H1 (cell line): ENCODE measurements around the gene KIZ. TPM values are rescaled to one million over a fixed set of nuclear protein-coding genes. Genes with fewer than 3 reads are reported as not detected.

ENCODE experiments used
- ASH2L ChIP-seq: fragments of 200-600, 300-600 bp; sonication (generic); IDR thresholded peaks from one replicate; pipeline ENCODE4 v1.7.1; 2017; ENCODE audit warnings: low read length
- BACH1 ChIP-seq: IDR thresholded peaks from 2 replicates; pipeline ENCODE4 v1.6.1; 2012; ENCODE audit warnings: low read length, improper control_type of control experiment
- CBX5 ChIP-seq: fragments of 300-800, 300-1000 bp; sonication (generic); IDR thresholded peaks from 2 replicates; pipeline ENCODE4 v1.7.1; 2016; ENCODE audit warnings: antibody characterized with exemption, low read length, low read depth
- CEBPB ChIP-seq: IDR thresholded peaks from 2 replicates; pipeline ENCODE4 v1.6.1; 2012; ENCODE audit warnings: low read depth, low read length
- CHD1 ChIP-seq: IDR thresholded peaks from 2 replicates; pipeline ENCODE4 v1.6.1; 2012; ENCODE audit warnings: low read depth, low read length, improper control_type of control experiment
- CREB1 ChIP-seq: IDR thresholded peaks from 2 replicates; pipeline ENCODE4 v1.6.1; 2012; ENCODE audit warnings: inconsistent platforms
- CTBP2 ChIP-seq: IDR thresholded peaks from 2 replicates; pipeline ENCODE4 v1.7.0; 2011; ENCODE audit warnings: borderline replicate concordance, mild to moderate bottlenecking, moderate library complexity, mixed read lengths, low read length; ENCODE audit not compliant: insufficient read depth, insufficient read length
- EGR1 ChIP-seq: IDR thresholded peaks from 2 replicates; pipeline ENCODE4 v1.6.1; 2011; ENCODE audit warnings: low read depth, low read length, borderline replicate concordance
- EZH2 ChIP-seq: fragments of 200-600 bp; sonication (generic); IDR thresholded peaks from 2 replicates; pipeline ENCODE4 v1.7.1; 2012; ENCODE audit warnings: low read depth, mild to moderate bottlenecking, moderate library complexity, low read length, inconsistent platforms; ENCODE audit not compliant: severe bottlenecking
- FOSL1 ChIP-seq: IDR thresholded peaks from 2 replicates; pipeline ENCODE4 v1.6.1; 2011; ENCODE audit warnings: mild to moderate bottlenecking, low read depth, low read length, moderate library complexity; ENCODE audit not compliant: insufficient read depth
- PHF8 ChIP-seq: fragments of 200-600 bp; sonication (generic); conservative IDR thresholded peaks from 2 replicates; pipeline ENCODE4 v1.7.1; 2012; ENCODE audit warnings: low read depth, mild to moderate bottlenecking, inconsistent platforms, low read length, moderate library complexity
- POLR2AphosphoS5 ChIP-seq: IDR thresholded peaks from 2 replicates; pipeline ENCODE4 v1.6.1; 2011; ENCODE audit warnings: low read depth, low read length
- POU5F1 ChIP-seq: IDR thresholded peaks from 2 replicates; pipeline ENCODE4 v1.6.1; 2011; ENCODE audit warnings: low read depth, mild to moderate bottlenecking, low read length, moderate library complexity
- RFX5 ChIP-seq: IDR thresholded peaks from 2 replicates; pipeline ENCODE4 v1.6.1; 2011; ENCODE audit warnings: low read depth, low read length, improper control_type of control experiment, borderline replicate concordance
- RXRA ChIP-seq: IDR thresholded peaks from 2 replicates; pipeline ENCODE4 v1.6.1; 2011; ENCODE audit warnings: low read depth, mild to moderate bottlenecking, low read length, moderate library complexity; ENCODE audit not compliant: insufficient read depth
- SIN3A ChIP-seq, 2 experiments: IDR thresholded peaks in 1 of 2; conservative IDR thresholded peaks in 1 of 2; 2 replicates each; pipeline ENCODE4 v1.6.1; 2011 to 2012; ENCODE audit warnings: low read length in 2 of 2, improper control_type of control experiment in 1 of 2, low read depth in 1 of 2, mild to moderate bottlenecking in 1 of 2
- SP1 ChIP-seq: IDR thresholded peaks from 2 replicates; pipeline ENCODE4 v1.6.1; 2011; ENCODE audit warnings: low read depth, low read length
- SP4 ChIP-seq: IDR thresholded peaks from 2 replicates; pipeline ENCODE4 v1.6.1; 2012; ENCODE audit warnings: low read length, inconsistent platforms
- SRF ChIP-seq: IDR thresholded peaks from 2 replicates; pipeline ENCODE4 v1.6.1; 2011; ENCODE audit warnings: mild to moderate bottlenecking, low read depth, low read length, moderate library complexity
- TAF7 ChIP-seq: optimal IDR thresholded peaks from 2 replicates; pipeline ENCODE3; 2011; ENCODE audit warnings: low read depth, mild to moderate bottlenecking, inconsistent platforms, low read length, moderate library complexity, borderline replicate concordance
- TCF12 ChIP-seq: IDR thresholded peaks from 2 replicates; pipeline ENCODE4 v1.6.1; 2011; ENCODE audit warnings: low read depth, mild to moderate bottlenecking, low read length
- polyA plus RNA-seq, 7 experiments: library from polyadenylated mRNA; depleted of rRNA in 3 of 7; stranded (reverse) in 5 of 7; unstranded in 2 of 7; fragments of >200 nt in 5 of 7; fragments of 200-250 nt in 2 of 7; gene quantifications; 1 replicate in 5 of 7; 2 replicates in 1 of 7; 4 replicates in 1 of 7; pipeline versions ENCODE4 v1.2.1 to v1.2.3, GENCODE V29; 2011 to 2013; ENCODE audit warnings: missing spikeins in 2 of 7, mixed read lengths in 2 of 7
- total RNA-seq: library from RNA; stranded (reverse); fragmentation: NEBNext Ultra II Directional; extraction: Animal tissue kit (Norgen Biotek cat#: 25700); gene quantifications from 2 replicates; pipeline ENCODE4 v1.2.1, GENCODE V29; 2021
- TF ChIP-seq, protein P1 (sequence below): IDR thresholded peaks from 2 replicates; pipeline ENCODE4 v1.6.1; 2011; ENCODE audit warnings: low read length, improper control_type of control experiment
- TF ChIP-seq, protein P2 (sequence below): IDR thresholded peaks from 2 replicates; pipeline ENCODE4 v1.6.1; 2011; ENCODE audit warnings: low read depth, mild to moderate bottlenecking, low read length; ENCODE audit not compliant: insufficient read depth

KIZ gene
- total and polyA plus RNA-seq, 2 of the 8 experiments (the other 6 are each of a cell fraction or from before 2014, with no cell fraction given), result 13.0 to 51.7 TPM

DNA sequence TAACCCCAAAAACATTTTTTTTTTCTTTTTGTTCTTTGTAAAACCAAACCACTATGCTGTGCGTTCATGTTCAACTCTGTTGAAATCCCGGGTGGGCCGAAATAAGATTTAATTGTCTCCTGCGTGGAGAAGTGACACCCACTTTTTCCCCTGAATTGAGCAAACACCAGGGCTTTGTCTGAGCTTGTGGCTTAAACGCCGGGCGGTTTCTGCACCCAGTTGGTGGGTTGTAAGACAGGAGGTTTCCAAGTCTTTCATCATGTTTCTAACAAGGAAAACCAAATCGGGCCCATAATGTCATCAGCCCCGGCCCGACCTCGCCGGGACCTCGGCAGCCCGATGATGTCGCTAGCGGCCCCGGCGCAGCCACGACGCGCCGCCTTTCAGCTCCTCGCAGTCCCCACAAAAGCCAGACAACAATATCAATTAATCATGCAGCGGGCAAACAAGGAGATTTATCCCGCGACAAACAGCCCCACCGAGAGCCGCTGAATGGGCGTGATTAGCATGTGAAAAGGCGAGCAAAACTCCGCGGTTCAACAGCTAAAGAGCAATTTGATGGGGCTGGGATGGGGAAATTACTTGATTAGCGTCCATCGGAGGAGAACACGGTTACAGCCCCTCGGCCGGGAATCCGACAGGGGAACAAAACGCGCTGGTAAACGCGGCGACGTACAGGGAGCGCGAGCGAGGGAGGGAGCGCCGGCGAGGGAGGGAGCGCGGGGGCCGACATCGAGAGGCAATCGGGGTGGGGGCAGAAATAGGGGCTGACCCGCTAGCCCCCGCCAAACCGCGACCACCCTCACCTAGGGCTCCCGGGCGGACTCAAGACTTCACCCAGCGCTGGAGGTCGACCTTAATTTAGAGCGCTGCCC, 25.1 kb upstream of the KIZ start (continued):
- TF ChIP-seq RFX5, result no peak
- TF ChIP-seq BACH1, result no peak
- no peak for TF ChIP-seq POLR2AphosphoS5
- TF ChIP-seq RXRA, result no peak
- TF ChIP-seq TAF7, result no peak
- TF ChIP-seq CBX5, result no peak
- TF ChIP-seq TCF12, result no peak
- TF ChIP-seq CTBP2, result peak; percentile 42
- TF ChIP-seq, protein P1, sequence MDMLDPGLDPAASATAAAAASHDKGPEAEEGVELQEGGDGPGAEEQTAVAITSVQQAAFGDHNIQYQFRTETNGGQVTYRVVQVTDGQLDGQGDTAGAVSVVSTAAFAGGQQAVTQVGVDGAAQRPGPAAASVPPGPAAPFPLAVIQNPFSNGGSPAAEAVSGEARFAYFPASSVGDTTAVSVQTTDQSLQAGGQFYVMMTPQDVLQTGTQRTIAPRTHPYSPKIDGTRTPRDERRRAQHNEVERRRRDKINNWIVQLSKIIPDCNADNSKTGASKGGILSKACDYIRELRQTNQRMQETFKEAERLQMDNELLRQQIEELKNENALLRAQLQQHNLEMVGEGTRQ, result no peak
- TF ChIP-seq POU5F1, result no peak
- TF ChIP-seq CREB1, result peak; percentile 78
- no peak for TF ChIP-seq SP4
- 0 out of 2 replicates have a peak, but pooled peaks have one; percentile 27 for TF ChIP-seq PHF8
- TF ChIP-seq ASH2L, result peak; percentile 59
- TF ChIP-seq EGR1, result no peak
- no peak for TF ChIP-seq SP1
- no peak for TF ChIP-seq CHD1
- no peak for TF ChIP-seq EZH2
- TF ChIP-seq FOSL1, result no peak
- TF ChIP-seq SIN3A (conservative IDR thresholded peaks at IDR 0.05 in 1 of 2, IDR thresholded peaks at IDR 0.05 in 1 of 2; ENCODE audit: low read depth in 1 of 2, low read length in 2 of 2), result 0 out of 4 replicates have a peak, but pooled peaks of 1 of the 2 experiments have one; percentile 4
- TF ChIP-seq CEBPB, result no peak
- TF ChIP-seq, protein P2, sequence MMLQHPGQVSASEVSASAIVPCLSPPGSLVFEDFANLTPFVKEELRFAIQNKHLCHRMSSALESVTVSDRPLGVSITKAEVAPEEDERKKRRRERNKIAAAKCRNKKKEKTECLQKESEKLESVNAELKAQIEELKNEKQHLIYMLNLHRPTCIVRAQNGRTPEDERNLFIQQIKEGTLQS, result 0 out of 2 replicates have a peak, but pooled peaks have one; percentile 13
- TF ChIP-seq SRF, result no peak
